GM19240 (cell line): Measurements from ENCODE around the gene ECE2.

ENCODE experiments used
- DNase-seq: peaks from one replicate; pipeline ENCODE4 v3.0.0; 2011; ENCODE audit warnings: low spot score; ENCODE audit not compliant: insufficient read length

ECE2 gene

DNA sequence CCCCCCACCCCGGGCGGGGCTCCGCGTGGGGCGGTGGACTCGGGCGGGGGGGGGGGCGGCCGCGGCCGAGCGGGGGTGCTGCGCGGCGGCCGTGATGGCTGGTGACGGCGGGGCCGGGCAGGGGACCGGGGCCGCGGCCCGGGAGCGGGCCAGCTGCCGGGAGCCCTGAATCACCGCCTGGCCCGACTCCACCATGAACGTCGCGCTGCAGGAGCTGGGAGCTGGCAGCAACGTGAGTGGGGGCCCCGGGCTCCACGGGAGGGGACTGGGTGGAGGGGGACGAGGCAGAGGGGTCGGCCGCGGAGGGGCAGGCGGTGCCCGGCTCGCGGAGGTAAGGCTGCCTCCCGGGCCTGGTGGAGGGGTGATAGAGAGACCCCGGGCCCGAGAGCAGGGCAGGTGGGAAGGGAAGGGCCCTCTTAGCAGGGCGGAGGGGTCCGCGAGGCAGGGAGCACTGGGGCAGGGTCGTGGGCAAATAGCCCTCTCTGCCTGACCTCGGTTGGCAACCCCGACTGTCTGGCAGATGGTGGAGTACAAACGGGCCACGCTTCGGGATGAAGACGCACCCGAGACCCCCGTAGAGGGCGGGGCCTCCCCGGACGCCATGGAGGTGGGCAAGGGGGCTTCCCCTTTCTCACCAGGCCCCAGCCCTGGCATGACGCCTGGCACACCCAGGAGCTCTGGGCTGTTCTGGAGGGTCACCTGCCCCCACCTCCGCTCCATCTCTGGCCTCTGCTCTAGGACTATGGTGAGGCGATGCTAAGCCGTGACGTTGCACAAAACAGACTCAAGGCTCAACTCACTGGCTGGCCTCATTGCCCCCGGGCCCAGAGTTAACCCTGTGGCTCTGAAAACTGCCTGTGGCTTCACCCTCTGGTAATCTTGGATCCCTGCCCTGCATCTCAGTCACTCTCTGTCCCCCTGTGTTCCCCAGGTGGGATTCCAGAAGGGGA, at the start of gene ECE2:
Gene ECE2 (plus strand): TSS at position 62 of the 950 bp plus-strand sequence. CDS start 132 bp downstream, at position 194.
- no peak for DNase-seq

DNA sequence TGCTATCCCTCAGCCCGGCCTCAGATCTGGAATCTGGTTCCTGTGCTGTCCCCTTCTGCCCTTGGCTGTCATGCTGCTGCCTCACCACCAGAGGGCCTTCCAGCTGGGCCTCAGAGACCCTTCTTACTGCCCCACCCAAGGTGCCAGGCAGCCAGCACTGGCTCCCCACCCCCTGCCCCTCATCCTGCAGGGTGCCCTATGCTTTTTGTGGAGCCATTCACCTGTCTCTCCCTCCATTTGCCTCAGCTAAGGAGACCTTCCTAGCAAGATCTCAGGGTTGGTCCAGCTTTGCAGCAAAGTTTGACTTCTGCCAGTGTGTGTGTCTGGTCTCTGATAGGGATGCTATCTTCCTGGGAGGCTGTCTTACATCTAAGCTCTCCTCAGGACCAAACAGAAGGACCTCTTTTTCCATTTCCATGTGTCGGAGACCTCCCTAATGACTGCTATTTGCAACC, 48.3 kb upstream of the ECE2 start:
- DNase-seq = peak; percentile 78

DNA sequence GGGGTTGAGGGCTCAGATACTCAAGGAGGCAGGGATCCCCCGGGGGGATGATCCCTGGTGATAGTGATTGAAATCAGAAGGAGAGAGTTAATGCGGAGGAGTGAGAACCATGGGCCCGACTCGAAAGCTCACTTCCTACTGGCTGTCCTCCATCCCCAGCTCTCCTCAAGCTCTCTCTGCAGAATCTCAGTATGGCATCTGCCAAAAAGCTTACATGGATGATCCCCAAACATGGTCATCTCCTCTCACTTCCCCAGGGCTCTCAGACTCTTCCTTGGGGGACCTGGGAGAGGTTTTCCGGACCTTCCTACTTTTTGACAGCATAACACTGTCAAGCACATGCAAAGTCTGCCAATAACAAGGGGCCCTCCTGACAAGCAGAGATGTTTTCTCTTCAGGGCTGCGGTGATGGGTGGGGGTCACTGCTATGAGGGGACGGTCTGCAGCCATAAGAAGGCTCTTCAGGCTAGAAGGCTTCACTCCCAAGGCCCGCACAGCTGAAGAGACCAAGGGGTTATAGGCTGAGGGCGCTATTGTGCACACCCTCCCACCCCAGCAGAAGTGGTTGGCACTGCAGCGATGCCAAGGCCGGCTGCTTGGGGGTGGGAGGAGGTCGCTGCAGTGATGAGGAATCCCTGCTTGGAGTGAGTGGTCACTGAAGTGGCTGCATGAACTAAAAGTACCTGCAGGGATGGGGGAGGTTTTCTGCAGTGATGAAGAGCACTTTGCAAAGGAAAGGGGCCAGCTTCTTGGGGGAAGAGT, 47.3 kb upstream of the ECE2 start:
- no peak for DNase-seq

DNA sequence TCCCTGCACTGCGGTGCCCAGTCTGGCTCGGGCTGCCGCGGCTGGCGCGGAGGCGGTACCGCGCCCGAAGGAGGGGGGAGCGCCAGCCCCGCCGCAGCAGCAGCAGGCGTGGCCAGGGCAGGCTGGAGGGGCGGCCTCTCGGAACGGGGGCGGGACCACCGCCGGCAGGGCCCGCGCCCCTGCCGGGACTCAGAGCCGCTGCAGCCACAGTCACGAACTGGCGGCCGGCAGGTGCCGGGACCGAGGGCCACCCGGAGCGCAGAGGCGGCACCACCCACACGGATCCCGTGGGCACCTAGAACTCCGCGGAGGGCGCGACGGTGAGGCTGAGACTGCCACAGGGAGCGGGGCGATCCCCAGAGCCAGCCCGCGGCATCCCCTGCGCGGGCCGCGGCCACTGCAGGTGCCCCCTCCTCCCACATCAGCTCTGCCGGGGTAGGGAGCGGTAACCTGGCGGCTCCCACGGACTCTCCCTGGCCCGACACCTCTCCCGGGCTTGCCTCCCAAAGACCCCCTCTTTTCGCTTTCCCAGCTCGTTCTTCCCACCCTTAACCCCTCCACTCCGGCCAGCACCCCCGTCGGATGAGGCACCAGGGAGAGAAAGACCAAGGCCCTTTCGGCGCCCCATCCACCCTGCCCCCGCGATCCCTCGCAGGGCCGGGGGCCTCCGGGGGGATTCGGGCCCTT, 46.3 kb upstream of the ECE2 start, which contains the start of gene VWA5B2:
Gene VWA5B2 (plus strand): TSS at position 192 of the 687 bp plus-strand sequence. CDS start 944 bp downstream, outside the sequence.
- peak; percentile 95 for DNase-seq

DNA sequence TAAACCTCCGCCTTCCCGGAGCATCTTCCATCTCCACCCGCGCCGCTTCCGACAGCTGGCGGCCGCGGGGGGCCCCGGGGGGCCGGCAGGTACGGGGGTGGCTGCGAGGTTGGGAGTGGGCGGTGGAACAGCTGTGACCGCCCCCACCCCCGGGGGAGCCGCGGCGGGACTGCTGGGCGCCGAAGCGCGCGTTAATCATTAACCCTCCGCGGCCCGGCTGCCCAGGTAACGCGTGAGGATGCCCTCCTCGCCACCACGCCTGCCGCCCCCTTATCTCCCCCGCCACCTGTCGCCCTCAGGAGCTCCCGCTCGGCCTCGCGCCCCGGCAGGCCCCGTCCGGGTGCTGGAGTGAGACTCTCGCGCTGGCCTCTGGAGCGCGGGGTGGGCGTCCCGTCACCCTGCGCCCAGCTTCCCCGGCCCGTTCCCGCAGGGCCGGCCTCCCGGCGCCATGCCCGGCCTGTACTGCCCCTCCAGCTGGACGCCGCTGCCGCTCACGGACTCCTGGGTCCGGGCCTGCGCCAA, 45.7 kb upstream of the ECE2 start:
- DNase-seq = no peak

DNA sequence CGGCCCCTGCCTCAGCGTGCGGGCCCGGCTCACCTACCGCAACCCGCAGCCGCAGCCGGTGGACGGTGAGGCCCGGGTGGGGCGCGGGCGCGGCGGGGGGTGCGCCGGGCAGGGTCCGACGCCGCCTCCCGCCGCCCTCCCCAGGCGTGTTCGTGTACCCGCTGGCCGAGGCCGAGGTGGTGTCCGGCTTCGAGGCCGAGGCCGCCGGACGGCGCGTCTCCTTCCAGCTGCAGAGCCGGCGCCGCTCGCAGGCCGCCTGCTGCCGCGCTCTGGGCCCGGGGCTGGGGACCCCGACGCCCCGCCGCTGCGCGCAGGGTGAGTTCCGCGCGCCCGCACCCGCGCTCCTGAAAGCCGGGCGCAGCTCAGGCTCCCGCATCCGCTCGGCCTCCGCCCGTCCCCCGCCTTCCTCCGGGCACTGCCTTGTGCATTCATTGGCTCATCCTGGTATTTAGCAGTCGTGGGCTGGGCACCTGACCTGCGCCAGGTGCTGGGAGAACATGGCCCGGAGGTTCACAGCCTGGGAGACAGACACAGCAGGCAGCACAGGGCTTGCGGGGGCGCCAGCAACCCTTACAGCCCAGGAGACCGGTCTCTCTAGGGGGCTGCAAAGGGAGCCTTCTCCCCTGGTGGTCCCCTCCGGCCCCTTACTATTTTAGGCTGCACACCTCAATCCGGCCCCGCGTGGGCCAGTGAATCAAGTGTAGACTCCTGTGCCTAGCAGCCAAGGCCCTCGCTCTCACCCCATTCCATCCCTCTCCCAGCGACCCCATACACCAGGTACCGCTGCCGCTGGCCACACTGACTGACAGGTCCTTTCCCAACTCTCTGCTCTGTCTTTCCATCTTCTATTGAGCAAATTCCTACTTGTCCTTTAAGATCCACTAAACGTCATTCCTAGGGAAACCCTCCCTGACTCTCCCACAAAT, 45.0 kb upstream of the ECE2 start:
- DNase-seq = no peak

DNA sequence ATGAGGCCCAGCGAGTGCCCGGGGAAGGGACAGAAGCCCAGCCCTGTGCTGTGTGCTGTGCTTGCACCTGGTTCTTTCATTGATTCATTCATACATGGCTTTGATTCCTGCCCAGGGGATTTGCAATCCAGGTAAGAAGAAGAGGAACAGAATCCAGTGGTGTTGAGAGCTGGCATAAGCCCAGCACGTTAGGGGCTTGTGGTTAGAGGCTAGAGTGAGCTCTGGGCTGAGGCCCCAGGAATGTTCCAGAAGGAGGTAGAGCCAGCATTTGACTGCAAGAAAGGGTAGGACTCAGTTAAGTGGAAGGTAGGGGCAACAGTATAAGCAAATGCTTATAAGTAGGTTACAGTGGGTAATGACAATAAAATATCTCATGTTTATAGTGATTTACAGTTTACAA, 44.2 kb upstream of the ECE2 start:
- no peak for DNase-seq

DNA sequence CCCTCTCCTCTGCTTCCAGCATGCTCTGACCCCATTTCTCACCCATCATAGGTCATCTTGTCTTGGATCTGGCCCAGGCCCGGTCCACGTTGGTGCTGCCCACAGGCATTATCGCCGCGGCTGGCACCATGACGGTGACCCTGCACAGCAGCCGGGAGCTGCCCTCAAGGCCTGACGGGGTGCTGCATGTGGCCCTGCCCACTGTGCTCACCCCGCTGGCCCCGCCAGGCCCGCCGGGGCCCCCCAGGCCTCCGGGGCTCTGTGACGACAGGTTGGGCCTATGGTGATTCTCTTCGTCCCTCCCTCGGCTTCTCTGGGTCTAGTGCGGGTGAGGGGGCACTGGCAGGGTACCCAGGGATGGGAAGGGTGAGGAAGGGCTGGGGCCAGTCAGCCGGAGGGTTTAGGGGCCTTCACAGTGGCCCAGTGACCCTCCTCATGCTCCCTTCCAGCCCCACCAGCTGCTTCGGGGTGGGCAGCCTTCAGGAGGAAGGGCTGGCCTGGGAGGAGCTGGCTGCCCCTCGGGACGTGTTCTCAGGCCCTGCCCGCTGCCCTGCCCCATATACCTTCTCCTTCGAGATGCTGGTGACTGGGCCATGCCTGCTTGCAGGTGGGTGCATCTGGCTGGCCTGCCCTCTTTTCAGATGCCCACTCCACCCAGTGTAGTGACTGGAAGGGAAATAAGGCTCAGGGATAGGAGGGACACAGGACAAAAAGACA, 42.5 kb upstream of the ECE2 start:
- DNase-seq = no peak

DNA sequence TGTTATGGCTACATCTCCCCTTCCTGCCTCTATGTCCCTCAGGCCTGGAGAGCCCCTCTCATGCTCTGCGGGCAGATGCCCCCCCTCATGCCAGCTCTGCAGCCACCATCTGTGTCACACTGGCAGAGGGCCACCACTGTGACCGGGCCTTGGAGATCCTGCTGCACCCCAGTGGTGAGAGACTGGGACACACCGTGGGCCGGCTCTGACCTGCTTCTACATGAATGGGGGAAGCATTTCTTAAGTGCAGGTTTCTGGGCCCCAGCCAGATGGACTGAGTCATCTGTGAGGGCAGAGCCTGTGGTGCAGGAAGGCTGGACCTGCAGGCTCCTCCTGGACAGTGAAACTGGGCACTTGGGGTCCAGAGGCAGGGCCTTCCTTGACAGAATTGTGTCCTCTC, 41.6 kb upstream of the ECE2 start:
- no peak for DNase-seq

DNA sequence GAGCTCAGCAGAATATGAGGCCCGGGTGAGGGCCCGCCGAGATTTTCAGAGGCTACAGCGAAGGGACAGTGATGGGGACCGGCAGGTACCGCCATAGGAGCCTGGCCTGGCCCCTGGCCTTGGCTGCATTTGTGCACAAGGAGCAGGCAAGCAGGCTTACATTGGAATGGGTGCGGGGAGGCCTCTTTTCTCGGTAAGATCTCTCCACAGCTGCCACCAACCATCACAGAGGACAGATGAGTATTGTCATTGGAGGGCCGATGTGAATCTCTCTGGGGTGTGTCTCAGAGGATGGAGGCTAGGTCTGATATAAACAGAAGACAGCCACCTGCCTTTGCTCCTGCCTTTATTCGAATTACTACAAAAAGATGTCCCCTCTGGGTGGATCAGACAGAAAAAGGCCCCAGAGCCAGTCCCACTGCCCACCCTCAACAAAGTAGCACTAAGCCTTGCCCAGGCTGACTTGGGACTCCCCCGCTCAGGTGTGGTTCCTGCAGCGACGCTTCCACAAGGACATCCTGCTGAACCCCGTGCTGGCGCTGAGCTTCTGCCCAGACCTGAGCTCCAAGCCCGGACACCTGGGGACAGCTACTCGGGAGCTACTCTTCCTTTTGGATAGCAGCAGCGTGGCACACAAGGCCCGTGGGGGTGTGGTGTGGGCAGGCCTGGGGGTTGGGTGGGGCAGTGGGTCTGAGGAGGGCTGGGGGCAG, 41.0 kb upstream of the ECE2 start:
- no peak for DNase-seq

DNA sequence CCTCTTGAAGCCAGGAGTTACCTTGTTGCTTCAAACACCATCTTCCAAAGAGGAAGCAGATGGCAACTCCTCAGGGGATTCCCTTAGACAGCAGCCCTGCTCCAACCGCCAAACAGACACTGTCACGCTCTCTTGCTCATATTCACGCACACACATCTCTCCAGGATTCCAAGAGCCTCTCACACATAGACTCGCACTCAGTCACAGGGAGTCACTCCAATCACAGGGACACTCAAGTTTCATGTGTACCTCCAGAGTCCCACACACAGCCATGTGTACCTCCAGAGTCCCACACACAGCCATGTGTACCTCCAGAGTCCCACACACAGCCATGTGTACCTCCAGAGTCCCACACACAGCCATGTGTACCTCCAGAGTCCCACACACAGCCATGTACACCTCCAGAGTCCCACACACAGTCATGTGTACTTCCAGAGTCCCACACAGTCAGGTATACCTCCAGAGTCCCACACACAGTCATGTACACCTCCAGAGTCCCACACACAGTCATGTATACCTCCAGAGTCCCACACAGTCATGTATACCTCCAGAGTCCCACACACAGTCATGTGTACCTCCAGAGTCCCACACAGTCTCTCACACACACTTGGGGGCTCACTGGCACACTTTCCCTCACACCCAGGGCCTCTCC, 40.3 kb upstream of the ECE2 start:
- no peak for DNase-seq

DNA sequence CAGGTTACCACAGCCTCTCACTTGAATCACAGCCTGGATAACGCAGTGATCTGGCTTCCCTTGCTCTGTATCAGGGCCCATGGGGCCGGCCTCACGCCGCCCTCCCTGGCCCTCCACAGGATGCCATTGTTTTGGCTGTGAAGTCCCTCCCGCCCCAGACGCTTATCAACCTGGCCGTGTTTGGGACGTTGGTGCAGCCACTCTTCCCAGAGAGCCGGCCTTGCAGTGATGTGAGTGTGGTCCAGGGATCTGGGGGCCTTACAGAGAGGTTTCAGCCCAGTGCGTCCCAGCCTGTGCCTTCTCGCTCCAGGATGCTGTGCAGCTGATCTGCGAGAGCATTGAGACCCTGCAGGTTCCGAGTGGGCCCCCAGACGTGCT, 39.8 kb upstream of the ECE2 start:
- no peak for DNase-seq

DNA sequence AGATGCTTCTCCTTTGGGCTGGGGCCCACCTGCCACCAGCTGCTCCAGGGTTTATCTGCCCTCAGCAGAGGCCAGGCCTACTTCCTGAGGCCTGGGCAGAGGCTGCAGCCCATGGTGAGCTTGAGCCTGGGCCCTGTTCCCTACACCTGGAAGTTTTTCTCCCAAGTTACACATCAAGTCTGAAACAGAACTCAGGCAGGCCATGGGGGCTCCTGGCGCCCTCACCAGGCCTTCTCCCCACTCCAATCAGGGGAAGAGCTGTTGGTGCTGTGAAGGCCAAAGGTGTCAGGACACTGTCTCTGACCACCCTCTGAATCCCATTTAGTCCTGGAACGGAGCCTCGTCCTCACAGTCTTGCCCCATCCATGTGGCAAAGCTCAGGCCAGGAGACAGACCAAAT, 39.2 kb upstream of the ECE2 start:
- no peak for DNase-seq

DNA sequence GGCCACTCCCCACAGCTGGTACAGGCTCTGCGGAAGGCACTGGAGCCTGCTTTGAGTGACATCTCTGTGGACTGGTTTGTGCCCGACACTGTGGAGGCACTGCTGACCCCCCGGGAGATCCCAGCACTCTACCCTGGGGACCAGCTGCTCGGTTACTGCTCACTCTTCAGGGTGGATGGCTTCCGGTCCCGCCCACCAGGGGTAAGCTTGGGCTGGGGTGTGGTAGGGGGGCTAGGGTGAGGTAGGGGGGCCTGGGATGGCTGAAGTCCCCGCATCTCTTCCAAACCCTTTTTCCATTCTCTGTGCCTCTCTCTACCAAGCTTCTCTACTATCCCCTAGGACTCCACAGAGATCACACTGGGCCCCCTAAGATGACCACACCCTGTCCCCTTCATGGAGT, 38.6 kb upstream of the ECE2 start:
- DNase-seq = no peak

DNA sequence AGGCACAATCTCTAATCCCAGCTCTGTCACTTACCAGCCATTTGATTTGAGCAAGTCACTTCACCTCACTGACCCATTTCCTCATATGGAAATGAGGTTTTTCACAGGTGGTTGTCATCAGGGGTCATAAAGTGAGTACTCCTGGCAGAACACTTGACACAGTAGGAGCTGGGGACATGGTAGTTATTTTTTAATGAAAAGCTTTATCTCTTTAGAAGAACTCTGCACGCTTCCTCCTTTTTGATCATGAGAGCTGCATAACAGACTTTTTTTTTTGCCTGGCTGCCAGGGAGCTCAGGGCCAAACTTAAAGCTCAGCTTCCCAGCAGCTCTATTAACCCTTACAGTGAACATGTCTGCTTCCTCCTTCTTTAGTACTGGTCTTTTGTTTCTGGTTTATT, 38.0 kb upstream of the ECE2 start:
- no peak for DNase-seq

DNA sequence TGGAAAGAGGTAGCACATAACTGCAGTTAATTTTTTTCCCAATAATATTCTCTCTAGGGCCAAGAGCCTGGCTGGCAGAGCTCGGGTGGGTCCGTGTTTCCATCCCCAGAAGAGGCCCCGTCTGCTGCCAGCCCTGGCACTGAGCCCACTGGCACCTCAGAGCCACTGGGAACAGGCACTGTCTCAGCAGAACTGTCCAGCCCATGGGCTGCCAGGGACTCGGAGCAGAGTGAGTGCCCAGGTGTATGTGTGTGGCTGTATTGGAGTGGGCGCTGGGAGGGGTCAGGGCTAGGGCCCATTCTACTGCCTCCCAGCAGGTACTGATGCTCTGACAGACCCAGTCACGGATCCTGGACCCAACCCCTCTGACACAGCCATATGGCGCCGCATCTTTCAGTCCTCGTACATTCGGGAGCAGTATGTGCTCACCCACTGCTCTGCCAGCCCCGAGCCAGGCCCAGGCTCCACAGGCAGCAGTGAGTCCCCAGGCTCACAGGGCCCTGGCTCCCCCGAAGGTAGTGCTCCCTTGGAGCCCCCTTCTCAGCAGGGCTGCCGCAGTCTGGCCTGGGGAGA, 37.5 kb upstream of the ECE2 start:
- DNase-seq = no peak

DNA sequence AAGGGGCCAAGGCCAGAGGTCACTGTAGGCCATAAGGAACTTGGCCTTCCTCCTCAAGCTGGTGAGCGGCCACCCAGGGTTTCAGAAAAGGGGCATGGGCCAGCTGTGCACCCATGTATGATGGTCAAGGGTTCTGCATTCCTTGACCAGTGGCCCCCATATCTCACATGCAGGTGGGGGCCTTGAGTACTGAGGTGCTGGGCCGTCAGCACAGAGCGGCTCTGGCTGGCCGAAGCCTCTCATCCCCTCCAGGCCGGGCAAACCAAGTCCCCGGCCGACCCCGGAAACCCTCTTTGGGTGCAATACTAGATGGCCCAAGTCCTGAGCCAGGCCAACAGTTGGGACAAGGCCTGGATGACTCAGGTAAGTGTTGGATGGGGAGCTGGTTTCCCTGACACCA, 36.6 kb upstream of the ECE2 start:
- no peak for DNase-seq

DNA sequence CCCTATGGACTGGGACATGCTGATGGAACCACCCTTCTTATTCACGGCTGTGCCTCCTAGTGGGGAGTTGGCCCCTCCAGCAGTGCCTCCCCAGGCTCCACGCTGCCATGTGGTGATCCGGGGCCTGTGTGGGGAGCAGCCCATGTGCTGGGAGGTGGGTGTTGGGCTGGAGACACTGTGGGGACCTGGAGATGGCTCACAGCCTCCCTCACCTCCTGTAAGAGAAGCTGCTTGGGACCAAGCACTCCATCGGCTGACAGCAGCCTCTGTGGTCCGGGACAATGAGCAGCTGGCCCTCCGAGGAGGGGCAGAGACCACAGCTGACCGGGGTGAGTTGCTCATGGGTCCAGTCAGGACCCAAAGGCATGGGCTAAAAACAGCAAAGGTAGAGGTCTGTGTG, 36.1 kb upstream of the ECE2 start:
- DNase-seq = no peak
